Activated CD4-positive, alpha-beta T cell treated with anti-CD3 and anti-CD28 coated beads for 48 hours (primary cell): ENCODE measurements around the gene C2CD4B.

Experiments
- DNase-seq: peaks from one replicate; pipeline ENCODE4 v3.0.0-alpha.2; 2020

C2CD4B gene, protein sequence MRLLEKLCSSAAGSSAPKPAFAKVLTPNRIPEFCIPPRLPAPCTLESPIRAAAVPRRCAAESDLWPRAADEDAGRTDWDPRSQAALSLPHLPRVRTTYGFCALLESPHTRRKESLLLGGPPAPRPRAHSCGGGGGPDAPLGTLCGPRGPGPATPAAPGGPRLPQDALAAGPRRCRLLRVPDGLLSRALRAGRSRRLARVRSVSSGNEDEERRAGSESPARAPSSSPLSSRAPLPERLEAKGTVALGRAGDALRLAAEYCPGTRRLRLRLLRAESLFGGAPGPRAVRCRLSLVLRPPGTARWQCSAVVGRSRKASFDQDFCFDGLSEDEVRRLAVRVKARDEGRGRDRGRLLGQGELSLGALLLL

DNA sequence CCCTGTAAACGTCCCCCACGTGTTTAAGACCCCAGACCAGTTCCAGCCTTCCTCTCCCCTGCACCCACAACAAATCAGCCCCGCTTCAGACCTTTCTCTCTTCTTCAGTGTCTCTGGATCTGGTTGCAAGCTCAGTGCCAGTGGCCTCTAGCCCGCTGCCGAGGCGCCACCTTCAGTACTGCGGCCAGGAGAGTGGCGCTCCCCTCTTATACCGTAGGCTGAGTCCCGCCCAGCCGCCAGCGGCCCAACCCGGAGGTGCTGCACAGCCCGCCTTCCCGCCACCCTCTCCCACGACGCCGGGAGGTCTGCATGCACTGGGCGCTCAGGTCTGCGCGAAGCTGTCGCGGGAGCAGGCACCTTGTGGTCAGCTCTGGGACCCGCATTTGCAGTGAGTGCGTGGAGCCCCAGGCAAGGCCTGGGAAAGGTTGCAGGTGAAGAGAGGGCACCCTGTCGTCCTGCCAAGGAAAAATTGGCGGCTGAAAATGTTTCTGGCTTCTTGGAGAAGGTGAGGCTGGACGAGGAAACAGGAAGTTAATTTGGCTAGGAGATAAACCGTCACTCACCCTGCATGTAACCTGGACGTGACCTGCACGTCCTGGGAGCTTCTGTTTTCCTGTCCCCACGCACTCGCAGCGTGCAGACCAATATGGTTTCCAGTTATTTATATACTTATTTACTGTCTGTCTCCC lies at the start of gene C2CD4B:
TSS of gene C2CD4B (minus strand) at position 182 of the 689 bp plus-strand sequence. CDS start 301 bp downstream, outside the sequence.
- DNase-seq = peak; percentile 55

DNA sequence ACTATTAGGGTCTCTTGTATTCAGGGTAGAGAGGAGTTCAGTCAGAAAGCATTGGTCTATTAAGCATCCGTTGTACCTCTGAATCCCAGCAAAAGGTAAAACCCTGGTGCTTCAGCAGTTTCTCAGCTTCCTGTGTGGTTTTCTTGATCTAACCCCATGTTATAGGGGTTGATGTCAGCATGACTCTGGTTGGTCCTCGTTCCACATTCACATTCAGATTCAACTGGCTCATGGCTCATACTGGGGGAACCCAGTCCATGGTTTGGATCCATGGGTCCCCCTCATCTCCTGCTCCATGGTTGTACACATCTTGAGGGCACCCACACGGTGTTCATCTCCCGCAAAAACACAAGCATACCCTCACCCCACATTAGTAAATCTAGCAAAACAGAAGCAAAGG lies 47.7 kb upstream of the C2CD4B start:
- no peak for DNase-seq

DNA sequence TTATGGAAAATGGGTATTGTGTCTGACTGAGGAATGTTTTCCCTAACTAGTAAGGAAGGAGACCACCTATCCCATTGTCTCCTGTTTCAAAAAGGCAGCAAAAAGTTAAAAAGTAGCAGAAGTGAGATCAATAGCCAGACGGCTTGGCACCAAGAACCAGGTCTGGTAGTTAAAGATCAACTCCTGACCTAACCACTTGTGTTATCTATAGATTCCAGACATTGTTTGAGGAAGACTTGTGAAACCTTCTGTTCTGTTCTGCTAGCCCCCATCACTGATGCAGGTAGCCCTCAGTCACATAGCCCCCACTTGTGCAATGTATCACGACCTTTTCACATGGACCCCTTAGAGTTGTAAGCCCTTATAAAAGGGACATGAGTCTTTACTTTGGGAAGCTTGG lies 46.3 kb upstream of the C2CD4B start:
- no peak for DNase-seq

DNA sequence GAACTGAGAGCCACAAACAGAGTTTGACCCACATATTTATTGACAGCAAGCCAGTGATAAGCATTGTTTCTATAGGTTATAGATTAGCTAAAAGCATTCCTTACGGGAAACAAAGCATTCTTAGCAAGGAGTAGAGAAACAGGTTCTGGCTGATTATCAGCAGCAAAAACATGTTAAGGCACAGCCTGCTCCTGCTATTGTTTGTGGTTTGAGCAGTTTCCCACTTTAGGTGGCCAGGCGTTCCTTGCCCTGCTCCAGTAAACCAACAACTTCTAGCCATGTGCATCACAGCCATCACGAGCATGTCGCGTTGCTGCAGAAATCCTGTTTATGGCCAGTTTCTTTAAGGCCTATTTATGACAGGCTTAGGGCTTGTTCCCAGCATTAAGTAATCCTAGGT lies 44.7 kb upstream of the C2CD4B start:
- DNase-seq = no peak

DNA sequence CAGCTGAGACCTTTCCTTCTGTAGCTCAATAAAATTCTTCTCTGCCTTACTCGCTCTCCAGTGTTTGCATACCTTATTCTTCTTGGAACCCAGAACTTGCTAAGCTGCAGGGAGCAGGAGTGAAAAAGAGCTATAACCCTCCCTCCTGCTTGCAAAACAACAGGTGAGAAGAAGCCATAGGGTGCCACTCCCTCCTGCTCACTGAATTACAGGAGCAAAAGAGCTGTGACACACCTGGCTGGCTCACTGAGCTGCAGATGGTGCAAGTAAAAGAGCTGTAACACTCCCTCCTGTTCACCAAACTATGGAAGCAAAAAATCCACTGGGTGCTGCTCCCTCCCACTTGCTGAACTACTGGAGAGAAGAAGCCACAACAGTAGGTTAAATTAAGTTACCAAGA lies 44.2 kb upstream of the C2CD4B start:
- no peak for DNase-seq

DNA sequence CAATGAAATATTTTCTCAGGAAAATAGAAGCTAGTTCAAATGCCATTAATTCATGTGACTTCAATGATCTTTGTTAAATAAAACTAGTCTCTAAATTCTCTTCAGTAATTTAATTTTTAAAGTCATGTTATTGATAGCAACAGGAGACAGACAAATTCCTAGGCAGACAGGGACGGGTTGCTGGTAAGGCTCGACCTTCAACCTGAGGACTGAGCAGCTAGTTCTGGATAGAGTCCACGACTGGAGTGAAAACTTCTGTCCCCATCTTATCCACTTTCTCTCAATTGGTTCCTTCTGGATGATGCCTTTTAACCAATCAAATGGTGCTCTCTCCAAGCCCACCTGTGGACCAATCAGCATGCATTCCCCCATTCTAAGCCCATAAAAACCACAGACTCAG lies 43.8 kb upstream of the C2CD4B start:
- no peak for DNase-seq

DNA sequence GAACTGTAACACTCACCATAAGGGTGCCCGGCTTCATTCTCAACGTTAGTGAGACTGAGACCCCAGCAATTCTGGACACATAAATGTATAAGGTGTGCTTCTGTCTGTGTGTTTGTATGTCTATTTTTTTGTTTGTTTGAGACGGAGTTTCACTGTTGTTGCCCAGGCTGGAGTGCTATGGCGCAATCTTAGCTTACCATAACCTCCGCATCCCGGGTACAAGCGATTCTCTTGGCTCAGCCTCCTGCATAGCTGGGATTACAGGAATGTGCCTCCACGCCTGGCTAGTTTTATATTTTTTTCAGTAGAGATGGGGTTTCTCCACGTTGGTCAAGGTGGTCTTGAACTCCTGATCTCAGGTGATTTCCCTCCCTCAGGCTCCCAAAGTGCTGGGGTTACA lies 43.3 kb upstream of the C2CD4B start:
- DNase-seq = no peak

DNA sequence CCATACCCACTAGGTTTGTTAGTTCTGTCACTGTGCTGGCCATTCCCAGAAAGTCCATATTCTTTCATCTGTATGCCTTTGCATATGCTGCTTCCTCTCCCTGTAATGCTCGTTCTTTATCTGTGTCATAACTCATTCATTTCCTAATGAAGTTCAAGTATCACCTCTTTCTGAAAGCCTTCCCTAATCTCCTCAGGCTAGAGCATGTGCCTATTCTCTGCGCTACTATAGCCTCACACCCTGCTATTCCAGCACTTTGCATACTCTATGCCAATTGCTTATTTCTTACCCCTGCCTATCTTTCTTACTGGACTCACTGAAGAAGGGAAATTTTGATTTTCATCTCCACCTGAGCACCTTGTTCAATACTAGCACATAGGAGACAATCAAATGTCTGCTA lies 25.6 kb upstream of the C2CD4B start:
- no peak for DNase-seq

DNA sequence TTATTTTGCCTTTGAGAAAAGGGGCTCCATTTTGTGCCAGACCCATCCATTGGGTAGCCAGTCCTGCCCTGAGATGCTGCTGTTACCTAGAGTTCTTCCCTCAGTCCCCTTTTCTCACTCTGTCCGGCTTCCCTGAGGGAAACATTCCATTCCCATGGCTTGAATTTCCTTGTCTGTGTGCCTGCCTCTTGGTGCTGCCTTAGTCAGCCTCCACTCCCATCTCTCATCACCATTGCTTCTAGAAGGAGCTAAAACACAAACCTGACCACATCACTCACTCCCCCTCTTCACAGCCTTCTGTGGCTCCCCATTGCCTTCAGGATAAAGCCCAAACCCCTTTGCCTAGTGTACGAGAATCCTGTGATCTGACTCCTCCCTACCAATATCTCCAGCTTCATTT lies 25.2 kb upstream of the C2CD4B start:
- no peak for DNase-seq

DNA sequence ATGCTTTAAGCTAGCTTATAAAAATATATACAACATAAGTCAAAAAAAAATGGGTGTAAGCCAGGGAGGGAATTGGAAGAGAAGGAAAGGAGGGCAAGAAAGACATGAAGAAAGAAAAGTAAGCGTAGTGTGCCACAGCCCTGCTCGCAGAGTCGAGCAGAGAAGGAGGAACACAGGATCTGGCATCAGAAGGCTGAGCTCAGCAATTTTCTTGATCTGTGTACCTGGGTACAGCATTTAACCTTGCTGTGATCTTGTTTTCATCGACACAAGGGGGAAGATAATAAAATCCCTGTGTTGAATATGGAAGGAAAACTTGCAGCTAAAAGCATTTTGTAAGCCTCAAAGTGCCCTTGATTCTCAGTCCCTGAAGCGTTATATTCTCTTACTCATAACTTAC lies 23.7 kb upstream of the C2CD4B start:
- no peak for DNase-seq

DNA sequence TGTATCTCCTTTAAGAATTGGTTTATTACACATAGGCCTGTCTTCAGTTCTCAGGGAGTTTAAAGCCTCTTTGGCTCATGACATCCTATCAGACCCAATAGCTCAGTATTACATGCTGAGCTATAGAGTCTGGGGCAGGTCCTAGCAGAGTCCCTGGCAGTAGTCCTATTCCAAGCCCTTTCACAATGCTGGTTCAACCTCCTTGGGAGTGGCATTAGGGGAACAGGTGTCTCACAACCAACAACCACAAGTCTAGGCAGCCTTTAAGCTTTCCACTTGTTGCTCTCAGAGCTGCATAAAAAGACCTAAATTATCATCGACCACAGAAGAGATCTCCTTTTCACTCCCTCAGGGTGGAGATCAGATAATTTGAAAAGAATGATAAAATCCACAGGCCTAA lies 22.8 kb upstream of the C2CD4B start:
- DNase-seq = no peak

DNA sequence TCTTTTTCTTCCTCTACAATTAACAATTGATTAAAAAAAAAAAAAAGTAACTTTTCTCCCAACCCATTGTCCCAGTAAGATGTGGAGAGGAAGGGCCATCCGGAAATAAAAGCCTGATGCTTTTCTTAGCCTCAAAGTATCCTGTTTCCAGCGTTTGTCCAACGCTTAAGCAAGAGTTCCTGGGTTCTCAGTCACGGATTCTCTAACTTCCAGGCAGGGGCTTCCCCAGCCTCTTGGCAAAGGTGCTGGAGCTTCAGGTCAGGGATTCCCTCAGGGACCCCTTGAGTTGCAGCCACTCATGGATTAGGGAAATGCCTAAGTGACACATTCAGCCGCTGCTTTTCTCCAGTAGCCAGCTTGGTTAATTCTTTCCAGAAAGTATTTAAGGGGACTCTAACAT lies 22.3 kb upstream of the C2CD4B start:
- no peak for DNase-seq

DNA sequence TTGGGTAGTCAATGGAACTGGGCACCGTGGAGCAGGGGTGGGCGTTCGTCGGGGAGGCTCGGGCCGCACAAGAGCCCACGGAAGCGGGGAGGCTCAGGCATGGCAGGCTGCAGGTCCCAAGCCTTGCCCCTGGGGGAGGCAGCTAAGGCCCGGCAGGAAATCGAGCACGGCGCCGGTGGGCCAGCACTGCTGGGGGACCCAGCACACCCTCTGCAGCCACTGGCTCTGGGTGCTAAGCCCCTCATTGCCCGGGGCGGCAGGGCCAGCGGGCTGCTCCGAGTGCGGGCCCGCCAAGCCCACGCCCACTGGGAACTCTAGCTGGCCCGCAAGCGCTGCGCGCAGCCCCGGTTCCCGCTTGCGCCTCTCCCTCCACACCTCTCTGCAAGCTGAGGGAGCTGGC lies 21.5 kb upstream of the C2CD4B start:
- no peak for DNase-seq

DNA sequence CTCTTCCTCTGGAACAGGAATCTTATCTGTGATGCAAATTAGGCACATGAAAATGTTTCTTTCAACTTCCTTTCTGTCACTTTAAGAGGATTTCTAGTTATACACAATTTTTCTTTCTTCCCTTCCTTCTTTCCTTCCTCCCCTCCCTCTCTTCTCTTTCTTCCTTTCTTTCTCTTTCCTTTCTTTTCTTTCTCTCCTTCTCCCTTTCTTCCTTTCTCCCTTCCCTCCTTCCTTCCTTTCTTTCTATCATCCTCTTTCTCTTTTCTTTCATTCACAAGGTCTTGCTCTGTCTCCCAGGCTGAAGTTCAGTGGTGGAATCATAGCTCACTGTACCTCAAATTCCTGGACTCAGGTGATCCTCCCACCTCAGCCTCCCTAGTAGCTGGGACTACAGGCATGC lies 18.0 kb upstream of the C2CD4B start:
- DNase-seq = no peak

DNA sequence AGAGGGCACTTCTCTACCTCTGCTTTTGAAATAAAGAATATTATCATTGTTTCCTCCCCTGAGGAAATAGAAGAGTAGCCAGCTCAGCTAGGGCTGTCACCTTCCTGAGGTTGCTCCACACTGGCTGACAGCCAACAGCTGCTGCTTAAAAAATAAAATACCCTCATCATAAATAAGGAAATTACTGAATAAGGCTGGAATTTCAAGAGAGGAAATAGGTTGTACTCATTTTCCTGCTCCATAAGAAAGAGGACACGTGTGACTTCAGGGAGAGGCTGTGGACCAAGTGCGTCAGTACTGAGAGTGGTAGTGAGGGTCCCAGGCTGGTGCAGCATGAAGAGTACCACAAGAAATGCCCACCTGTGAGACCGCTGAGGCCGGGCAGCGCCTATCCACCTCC lies 8.1 kb upstream of the C2CD4B start:
- no peak for DNase-seq

DNA sequence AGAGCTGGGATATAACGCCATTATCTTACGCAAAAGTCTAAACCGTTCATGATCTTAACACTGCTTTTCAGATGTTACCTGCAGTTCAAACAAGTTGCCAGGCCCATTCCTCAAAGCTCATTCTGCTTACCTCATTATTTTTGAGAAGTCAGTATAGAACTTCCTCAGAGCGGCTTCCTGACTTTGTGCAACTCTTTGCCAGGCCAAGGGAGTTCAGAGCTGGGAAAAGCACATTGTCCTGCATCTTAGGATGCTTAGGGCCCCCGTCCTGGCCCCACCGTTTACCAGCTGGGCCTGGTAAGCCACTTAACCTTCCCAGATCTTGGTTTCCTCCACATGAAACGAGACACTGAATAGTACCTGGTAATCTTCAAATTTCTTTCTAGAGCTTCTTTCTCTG lies 6.8 kb upstream of the C2CD4B start:
- DNase-seq = no peak

DNA sequence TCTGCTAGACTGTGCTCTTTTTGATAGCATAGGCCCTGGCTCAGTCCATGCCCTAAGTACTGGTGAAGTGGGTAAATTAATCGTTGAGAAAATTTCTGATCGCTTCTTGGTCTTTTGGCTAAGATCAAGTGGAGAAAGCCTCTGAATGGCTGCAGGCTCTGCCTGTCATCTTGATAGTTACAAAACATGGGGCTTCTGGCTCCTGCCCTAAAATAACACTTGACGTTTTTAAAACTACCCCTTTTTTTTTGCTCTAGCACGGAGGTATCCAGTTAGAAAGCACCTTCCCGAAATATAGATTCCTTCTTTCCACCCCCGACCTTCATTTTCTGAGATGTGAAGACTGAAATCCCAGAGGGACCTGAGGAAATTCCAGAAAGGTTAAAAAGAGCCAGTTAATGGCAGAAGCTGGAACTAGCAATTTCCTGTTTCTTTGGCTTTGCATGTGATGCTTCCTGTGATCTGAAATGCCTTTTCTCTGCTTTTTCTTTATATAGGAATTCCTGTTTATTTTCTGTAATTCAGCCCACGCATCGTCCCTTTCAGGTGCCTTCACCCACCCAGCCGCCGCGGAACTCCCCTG lies 799 bp upstream of the C2CD4B start:
- DNase-seq = no peak

DNA sequence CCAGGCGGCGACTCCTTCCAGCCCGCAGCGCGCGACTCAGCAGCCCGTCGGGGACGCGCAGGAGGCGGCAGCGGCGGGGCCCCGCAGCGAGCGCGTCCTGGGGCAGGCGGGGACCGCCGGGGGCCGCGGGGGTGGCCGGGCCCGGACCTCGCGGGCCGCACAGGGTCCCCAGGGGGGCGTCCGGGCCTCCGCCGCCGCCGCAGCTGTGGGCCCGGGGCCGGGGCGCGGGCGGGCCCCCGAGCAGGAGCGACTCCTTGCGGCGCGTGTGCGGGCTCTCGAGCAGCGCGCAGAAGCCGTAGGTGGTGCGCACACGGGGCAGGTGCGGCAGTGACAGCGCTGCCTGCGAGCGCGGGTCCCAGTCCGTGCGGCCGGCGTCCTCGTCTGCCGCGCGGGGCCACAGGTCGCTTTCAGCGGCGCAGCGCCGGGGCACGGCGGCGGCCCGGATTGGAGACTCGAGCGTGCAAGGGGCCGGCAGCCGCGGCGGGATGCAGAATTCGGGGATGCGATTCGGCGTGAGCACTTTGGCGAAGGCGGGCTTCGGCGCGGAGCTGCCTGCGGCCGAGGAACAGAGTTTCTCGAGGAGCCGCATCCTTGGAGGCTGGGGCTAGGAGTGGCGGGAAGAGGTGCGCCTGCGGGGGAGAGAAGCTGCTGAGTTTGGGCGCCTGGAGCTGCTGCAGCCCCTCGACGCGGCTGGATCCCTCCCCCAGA lies 535 bp downstream of the C2CD4B start:
- DNase-seq = peak; percentile 27

DNA sequence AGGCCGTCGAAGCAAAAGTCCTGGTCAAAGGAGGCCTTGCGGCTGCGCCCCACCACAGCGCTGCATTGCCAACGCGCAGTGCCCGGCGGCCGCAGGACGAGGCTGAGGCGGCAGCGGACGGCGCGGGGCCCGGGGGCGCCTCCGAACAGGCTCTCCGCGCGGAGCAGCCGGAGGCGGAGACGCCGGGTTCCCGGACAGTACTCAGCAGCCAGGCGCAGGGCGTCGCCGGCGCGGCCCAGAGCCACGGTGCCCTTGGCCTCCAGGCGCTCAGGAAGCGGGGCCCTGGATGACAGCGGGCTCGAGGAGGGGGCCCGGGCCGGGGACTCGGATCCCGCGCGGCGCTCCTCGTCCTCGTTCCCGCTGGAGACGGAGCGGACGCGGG lies 1.1 kb downstream of the C2CD4B start:
- DNase-seq = no peak

DNA sequence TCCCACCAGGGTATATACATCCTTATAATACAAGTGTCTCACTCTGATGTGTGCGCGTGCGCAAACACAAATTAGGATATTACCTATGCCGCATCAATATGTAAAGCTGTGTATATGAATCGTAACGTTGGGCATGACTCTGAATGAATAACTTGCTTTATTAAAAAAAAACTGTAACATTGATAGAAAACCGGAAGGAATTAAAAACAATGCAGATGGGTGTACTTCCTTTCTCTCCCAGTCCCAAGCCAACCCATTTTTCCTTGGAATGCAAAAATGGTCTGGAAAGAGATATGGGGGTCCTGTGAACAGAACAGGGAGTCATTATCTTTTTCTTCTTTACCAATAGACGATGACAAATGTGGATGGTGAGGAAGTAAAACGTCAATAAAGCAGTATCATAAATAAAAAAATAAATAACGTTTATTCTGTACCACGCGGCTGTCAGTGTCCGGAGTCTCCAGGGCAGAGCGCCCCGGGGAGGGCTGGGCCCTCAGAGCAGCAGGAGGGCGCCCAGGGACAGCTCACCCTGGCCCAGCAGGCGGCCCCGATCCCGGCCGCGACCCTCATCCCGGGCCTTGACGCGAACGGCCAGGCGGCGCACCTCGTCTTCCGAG lies 1.6 kb downstream of the C2CD4B start:
- DNase-seq = no peak

DNA sequence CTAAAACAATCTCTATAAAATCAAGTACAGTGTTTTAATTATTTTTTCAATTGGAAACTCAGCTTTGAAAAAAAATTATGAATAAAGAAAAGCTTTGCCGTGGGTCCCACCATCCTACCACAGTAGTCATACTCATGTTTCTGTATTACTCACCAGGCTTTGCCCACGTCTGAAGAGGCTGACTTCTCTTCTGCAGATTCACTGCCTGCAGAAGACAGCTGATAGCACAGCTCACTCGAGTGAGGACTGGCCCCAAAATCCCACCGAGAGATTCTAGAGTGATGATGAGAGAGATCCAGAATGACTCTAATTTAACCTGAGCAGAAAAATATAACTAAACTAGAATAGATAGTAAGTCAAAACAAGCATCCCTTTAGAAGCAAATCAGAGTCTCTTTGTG lies 11.9 kb downstream of the C2CD4B start:
- DNase-seq = peak; percentile 69

DNA sequence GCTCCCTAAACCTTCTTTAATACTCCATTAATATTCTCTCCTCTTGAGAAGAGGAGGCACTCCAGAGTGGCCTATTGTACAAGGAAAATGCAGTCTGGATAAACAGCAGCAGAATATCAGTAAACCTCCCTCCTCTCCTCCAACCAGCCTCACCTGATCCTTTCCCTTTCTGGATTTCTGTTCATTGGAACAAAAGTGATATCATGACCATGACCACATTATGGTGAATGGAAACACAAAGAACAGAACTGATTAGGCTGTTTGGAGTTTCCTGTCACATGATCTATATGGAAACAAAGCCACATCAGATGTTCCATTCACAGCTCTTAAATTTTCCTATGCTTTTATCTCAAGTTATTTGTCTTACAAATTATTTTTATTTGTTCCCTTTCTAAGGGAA lies 14.6 kb downstream of the C2CD4B start:
- no peak for DNase-seq

DNA sequence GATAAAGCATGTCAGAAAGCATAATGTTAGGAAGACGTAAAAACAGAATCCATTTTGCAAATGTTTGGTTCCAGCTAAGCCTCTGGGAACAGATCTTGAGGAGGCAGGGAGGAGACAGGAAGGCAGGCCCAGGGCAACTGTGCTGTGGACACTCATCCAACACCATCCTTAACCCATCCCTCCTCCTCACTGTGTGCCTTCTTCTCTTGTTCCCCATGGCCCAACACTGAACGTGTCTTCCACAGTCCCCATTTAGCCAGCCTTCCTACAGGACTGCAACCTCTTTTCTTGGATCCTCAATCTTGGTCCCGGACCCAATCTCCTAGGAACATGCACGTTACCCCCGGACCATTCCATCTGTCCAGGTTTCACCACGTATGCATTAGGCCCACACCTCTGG lies 15.4 kb downstream of the C2CD4B start:
- DNase-seq = no peak
